SKM-1 (cell line): ENCODE data around the gene SLC47A2.
"Not testable (repeated sequence)": the region's sequence is repeated elsewhere in the genome, so short reads cannot be mapped to it uniquely, and the experiment has no call there.

ENCODE experiments used
- DNase-seq: peaks from one replicate; lab custom pipeline; 2025; ENCODE audit not compliant: unreplicated experiment; lab: John Stamatoyannopoulos, UW

Gene SLC47A2, protein sequence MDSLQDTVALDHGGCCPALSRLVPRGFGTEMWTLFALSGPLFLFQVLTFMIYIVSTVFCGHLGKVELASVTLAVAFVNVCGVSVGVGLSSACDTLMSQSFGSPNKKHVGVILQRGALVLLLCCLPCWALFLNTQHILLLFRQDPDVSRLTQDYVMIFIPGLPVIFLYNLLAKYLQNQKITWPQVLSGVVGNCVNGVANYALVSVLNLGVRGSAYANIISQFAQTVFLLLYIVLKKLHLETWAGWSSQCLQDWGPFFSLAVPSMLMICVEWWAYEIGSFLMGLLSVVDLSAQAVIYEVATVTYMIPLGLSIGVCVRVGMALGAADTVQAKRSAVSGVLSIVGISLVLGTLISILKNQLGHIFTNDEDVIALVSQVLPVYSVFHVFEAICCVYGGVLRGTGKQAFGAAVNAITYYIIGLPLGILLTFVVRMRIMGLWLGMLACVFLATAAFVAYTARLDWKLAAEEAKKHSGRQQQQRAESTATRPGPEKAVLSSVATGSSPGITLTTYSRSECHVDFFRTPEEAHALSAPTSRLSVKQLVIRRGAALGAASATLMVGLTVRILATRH

GRCh38 chr17:19716108-19717030, at the start of gene SLC47A2:
SLC47A2 (minus strand) TSS chr17:19716584; CDS start chr17:19716555, 29 bp downstream.
- no peak for DNase-seq

DNA sequence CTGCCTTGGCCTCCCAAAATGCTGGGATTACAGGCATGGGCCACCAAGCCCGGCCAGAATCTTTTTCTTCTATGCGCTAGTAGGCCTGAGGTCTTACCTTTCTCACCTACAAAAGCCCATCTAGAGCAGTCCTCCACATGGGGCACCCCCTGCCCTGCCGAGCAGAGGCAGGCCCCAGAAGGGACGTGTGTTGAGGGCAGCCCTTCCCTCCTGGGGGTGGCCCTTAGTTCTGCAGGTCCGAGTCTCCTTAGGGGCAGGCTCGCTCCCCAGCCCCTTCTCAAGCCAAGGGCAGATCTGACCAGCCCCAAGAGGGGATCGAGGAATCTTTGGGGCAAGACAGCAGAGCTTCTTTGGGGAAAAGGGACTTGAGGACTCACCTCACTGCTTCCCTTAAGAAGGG, 49.6 kb upstream of the SLC47A2 start:
- DNase-seq = no peak

DNA sequence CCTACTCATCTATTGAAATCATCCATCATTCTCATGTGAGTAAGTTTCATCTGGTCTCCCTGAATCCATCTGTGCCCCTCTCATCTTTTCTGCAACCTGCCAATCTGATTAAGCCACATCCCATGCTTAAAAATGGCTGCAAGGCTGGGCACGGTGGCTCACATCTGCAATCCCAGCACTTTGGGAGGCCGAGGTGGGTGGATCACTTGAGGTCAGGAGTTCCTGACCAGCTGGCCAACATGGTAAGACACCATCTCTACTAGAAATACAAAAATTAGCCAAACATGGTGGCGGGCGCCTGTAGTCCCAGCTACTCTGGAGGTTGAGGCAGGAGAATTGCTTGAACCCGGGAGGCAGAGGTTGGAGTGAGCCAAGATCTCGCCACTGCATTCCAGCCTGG, 47.6 kb upstream of the SLC47A2 start:
- not testable (repeated sequence) for DNase-seq

DNA sequence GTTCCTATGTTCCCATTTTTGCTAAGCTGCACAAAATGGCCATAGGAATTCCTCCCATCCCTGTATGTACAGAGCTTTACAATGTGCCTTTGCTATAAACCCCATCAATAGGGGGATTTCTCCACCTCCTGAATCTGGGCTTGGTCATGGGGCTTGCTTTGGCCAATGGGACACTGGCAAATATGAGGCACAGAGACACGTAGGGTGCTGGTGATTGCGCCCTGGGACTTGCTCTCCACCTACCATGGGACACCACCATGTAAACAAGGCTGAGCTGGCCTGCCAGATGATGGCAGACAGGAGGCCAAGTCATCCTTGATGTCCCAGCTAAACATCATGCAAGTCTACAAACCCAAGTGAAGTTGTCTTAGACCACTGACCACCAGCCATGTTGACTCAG, 47.0 kb upstream of the SLC47A2 start:
- DNase-seq = no peak

- peak; percentile 43 for DNase-seq
These were observed 46.2 kb upstream of the SLC47A2 start for GRCh38 chr17:19762515-19762961.

GRCh38 chr17:19760746-19761145, 44.4 kb upstream of the SLC47A2 start:
- DNase-seq = no peak

DNA sequence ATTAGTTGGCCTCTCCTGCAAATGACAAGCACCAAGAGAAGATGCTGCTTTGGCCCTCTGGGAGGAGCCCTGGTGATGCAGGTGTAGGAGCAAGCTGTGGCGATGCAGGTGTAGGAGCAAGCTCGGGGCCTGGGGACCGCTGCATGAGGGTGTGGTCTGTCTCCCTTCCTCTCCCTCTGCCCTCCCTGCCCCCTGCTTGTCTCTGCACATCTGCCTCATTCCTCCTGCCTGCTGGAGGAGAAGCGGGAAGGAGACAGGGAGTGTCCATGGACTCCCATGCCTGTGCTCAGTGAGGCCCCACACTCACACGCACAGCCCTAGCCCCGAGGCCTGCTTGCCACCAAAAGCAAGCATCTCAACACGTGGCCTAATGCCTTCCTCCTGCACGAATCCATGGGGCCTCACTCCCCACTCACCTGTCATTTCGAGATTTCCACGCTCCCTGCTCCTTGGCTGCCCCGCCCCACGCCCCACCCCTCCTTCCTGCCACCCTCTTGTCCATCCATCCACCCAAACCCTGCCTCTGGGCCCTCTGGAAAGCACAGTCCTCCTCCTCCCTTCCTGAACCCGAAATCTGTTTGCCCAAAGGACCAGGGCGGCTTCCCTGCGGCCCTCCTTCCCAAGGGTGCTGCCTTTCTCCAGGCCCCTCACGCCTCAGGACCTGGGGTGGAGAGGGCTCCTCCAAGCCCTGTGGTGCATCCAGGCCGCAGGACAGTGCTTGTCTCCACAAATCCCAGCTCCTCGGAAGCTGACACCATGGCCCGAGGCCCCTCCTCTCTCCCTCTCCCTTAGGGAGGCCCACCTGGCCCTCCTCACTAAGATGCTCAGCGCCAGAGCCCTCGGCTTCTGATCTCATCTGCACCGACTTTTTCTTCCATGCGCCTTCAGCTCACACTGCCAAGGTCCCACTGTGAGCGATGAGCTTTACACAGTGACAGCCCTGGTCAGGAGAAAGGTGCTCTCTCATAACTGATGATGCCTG, 43.5 kb upstream of the SLC47A2 start:
- DNase-seq = no peak

GRCh38 chr17:19757536-19758180, 41.3 kb upstream of the SLC47A2 start:
- DNase-seq = no peak

DNA sequence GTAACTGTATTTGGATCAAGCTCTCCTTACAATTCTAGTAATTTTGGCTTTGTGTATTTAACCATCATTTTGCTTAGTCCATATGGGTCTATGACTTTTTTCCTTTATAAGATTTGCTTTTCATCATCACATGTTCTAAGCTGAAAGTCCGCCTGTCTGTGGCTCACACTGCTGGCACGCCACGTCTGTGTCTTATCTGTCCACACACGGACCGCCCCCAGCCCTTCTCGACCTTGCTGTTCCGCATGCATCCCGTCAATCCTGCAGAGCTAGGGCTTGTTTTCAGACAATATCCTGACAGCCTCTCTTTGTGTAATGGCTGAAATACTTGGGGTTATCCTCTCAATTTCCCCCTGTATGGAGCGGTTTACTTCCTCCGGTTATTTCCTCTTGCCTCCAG, 40.2 kb upstream of the SLC47A2 start:
- no peak for DNase-seq

- DNase-seq = no peak
These were observed 39.6 kb upstream of the SLC47A2 start for GRCh38 chr17:19755821-19756510.

GRCh38 chr17:19755392-19755791, 39.0 kb upstream of the SLC47A2 start:
- no peak for DNase-seq

DNA sequence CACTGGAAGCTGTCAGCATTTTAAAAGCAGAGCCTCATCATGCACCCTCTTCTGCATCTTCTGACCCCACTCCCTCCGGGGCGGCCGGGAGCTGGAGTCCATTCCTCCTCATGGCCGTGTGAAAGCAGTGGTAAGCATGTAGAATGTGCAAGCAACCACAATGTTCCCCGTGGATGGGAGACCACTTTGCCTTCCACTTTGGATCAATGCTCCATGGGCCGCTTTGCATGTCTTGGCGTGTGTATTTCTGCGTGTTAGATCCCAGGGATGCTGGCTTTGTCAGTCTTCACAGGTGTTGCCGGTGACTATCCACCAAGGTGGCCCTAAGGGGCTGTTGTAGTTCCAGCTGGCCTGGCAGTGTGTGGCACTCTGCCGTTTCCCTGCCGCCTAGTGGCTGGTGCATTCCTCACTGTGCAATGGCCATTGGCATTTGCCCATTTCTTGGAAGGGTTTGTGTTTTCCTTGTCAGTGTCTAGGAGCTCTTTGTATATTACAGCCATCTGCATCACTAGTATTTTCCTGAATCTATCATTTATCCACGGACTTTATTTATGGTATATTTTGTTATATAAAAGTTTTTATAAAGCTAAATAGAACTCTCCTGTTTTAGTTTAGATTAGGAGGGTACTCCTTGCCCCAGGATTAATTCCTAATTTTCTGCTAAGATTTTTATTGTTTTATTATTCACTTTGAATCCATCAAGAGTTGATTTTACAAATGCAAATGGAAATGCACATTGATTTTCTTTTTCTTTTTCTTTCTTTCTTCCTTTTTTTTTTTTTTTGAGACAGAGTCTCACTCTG, 37.5 kb upstream of the SLC47A2 start:
- no peak for DNase-seq

DNA sequence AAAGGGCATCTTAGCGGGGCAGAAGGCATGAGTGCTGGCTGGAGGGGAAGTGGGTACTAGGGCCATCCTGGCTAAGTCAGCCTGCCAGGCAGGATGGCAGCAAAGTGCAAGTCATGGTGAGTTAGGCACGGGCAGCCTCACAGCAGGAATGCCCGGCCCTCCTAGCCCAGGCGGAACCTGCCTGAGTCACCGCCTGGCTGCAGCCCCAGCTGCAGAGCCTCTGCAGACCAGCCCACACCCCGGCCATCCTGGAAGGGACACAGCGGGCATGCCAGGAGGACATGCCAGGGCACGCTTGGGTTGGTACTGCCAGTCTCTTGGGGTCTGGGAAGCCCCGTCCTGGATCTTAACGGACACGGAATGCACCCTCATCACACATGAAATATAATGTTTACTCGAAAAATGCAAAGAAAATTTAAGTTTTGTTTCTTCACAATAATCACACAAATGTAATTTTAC, 36.7 kb upstream of the SLC47A2 start:
- DNase-seq = no peak

DNA sequence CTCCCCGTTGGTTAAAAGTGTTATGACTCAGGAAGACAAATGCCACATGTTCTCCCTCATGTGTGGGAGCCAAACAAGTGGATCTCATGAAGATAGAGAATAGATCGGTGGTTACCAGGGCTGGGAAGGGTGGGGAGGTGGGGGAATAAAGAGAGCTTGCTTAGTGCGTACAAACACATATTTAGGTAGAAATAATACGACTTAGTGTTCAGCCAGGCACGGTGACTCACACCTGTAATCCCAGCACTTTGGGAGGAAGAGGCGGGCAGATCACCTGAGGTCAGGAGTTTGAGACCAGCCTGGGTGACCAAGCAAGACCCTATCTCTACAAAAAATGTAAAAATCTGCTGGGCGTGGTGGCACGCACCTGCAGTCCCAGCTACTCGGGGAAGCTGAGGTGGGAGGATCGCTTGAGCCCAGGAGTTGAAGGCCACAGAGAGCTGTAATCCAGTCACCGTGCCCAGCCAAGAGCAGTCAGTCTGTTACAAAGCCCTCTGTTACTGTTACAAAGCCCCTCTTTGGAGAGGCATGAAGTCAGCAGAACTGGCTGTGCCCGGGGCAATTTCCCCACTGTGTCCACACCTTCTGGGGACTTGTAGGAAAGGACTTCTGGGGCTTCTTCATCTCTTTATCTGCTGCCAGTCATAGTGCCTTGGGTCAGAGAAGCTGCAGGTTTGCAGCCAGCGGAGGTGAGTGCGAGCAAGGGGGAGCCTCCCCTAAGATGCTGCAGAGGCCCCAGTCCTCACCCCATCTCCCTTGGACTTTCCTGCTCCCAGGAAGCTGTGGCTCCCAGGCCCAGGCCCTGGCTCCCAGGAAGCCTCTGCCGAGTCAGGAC, 36.0 kb upstream of the SLC47A2 start:
- no peak for DNase-seq

DNA sequence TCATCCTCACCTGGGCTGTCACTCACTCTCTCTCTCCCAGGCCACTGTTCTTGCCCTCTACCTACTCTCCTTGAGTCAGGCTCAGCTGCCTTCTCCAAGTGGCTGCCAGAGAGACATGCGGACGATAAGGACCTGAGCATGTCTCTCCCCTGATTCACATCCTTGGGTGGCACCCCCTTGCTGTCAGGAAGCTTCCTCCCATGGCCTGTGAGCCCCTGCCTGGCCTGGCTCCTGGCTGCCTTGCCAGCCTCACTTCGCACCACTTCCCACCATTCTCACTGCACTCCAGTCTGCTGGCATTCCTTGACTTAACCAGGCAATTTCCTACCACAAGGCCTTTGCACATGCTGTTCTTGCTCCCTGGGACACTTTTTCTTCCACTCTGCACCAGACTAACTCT, 34.5 kb upstream of the SLC47A2 start:
- no peak for DNase-seq

DNA sequence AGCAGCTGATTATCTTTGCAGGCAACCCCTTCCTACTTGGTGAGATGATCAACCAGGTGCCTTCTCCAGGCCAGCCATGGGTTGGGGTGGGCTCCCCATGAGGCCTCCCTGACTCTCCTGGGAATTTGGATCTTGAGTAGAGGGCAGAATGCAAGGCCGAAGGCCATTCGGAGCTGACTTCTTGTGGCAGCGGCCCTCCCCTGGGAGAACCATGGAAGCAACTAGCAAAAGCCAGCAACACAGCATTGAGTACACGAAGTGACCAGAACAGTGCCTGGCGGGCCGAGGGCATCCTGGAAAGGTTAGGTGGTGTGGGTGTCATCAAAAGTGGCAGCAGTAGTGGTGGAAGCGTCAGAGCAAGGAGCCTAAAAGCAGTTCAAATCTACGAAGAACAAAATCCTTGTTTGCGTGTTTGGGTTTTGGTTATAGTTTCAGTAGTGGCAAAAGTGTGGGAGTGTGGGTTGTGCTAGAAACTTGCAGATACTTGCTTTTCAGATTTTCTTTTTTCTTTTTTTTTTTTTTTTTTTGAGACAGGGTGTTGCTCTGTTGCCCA, 33.7 kb upstream of the SLC47A2 start:
- no peak for DNase-seq

DNA sequence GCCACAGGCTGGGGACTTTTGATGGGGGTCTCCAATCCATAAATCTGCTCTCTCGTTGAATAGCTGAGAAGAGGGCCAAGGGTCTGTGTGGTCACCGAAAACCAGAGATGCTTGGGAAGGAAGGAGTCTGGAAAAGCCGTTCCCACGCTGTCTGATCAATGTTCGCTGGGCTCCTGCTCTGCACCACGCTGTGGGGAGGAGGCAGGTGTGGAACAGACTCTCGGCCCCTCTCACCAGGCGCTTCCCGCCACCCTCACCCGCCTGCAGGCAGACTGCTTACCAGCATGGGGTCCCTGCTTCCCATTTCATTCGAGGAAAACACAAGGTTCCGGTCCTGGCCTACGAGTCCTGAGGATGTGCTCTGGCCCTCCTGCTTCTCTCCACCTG, 32.4 kb upstream of the SLC47A2 start:
- DNase-seq = no peak
